ENCODE data around the gene ATG4C.

GRCh38 chr1:62781841-62782543 lies 1.9 kb upstream of the ATG4C start:
- no peak for TF ChIP-seq CTCF (IDR thresholded peaks at IDR 0.05; ENCODE audit: insufficient read depth, low read length)
- no peak for TF ChIP-seq REST (IDR thresholded peaks at IDR 0.05; ENCODE audit: insufficient replicate concordance, low read depth)
- no peak for TF ChIP-seq POLR2AphosphoS5 (IDR thresholded peaks at IDR 0.05; ENCODE audit: low read depth)
- no peak for TF ChIP-seq GABPA (IDR thresholded peaks at IDR 0.05; ENCODE audit: low read depth)
- TF ChIP-seq SPI1 (IDR thresholded peaks at IDR 0.05; ENCODE audit: borderline replicate concordance, low read depth), result no peak

Measured in HL-60 (cell line).